Suprapubic skin (tissue), 4 donors: ENCODE data around the gene RAB10.

ENCODE experiments used
- EP300 ChIP-seq: sonication (generic); formaldehyde crosslinking; IDR thresholded peaks from one replicate; pipeline ENCODE4 v1.6.1; 2017; ENCODE audit warnings: antibody characterized with exemption
- POLR2A ChIP-seq, 2 donors: fragments of 450-650 bp; IDR thresholded peaks; one replicate each; pipeline ENCODE4 v1.6.1; 2017; ENCODE audit warnings: antibody characterized with exemption in 2 of 2, mild to moderate bottlenecking in 2 of 2, moderate library complexity in 2 of 2
- POLR2AphosphoS5 ChIP-seq, 3 donors: sonication (generic); formaldehyde crosslinking; IDR thresholded peaks; one replicate each; pipeline ENCODE4 v1.6.1; 2017; ENCODE audit warnings: antibody characterized with exemption in 3 of 3
- TF ChIP-seq, protein P1 (sequence below), 2 donors: fragments of 200-600 bp in 1 of 2; fragments of 450-650 bp in 1 of 2; sonication (generic) in 1 of 2; IDR thresholded peaks; one replicate each; pipeline ENCODE4 v1.5.1; 2016 to 2019; ENCODE audit warnings: antibody characterized with exemption in 2 of 2, mild to moderate bottlenecking in 1 of 2, moderate library complexity in 1 of 2

- no peak for TF ChIP-seq POLR2A (IDR thresholded peaks at IDR 0.05)
- TF ChIP-seq, protein P1, sequence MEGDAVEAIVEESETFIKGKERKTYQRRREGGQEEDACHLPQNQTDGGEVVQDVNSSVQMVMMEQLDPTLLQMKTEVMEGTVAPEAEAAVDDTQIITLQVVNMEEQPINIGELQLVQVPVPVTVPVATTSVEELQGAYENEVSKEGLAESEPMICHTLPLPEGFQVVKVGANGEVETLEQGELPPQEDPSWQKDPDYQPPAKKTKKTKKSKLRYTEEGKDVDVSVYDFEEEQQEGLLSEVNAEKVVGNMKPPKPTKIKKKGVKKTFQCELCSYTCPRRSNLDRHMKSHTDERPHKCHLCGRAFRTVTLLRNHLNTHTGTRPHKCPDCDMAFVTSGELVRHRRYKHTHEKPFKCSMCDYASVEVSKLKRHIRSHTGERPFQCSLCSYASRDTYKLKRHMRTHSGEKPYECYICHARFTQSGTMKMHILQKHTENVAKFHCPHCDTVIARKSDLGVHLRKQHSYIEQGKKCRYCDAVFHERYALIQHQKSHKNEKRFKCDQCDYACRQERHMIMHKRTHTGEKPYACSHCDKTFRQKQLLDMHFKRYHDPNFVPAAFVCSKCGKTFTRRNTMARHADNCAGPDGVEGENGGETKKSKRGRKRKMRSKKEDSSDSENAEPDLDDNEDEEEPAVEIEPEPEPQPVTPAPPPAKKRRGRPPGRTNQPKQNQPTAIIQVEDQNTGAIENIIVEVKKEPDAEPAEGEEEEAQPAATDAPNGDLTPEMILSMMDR (IDR thresholded peaks at IDR 0.05) = no peak
- TF ChIP-seq EP300 = no peak
- TF ChIP-seq POLR2AphosphoS5 (IDR thresholded peaks at IDR 0.05) = no peak
These were observed 148.6 kb downstream of the RAB10 start for GRCh38 chr2:26182441-26182840.
